CD4-positive, alpha-beta T cell treated with Interleukin-17A for 1 hour (primary cell): ENCODE results near the gene TMEM202.
"Not testable (repeated sequence)": the region's sequence is repeated elsewhere in the genome, so short reads cannot be mapped to it uniquely, and the experiment has no call there.

Experiments used
- DNase-seq: peaks from one replicate; pipeline ENCODE4 v3.0.0-alpha.2; 2020

TMEM202 gene

GRCh38 chr15:72404356-72404755 is 6.3 kb downstream of the TMEM202 start:
- no peak for DNase-seq

GRCh38 chr15:72404841-72405240 is 6.7 kb downstream of the TMEM202 start:
- no peak for DNase-seq

- DNase-seq, result no peak
These were observed 8.8 kb downstream of the TMEM202 start for GRCh38 chr15:72406936-72407335.

GRCh38 chr15:72411111-72411510 is 13.0 kb downstream of the TMEM202 start:
- no peak for DNase-seq

- DNase-seq, result no peak
These were observed 13.4 kb downstream of the TMEM202 start for GRCh38 chr15:72411544-72411943.

- not testable (repeated sequence) for DNase-seq
These were observed 15.2 kb downstream of the TMEM202 start for GRCh38 chr15:72413337-72413736.

- no peak for DNase-seq
These were observed 17.2 kb downstream of the TMEM202 start for GRCh38 chr15:72415304-72415703.

- not testable (repeated sequence) for DNase-seq
These were observed 21.7 kb downstream of the TMEM202 start for GRCh38 chr15:72419768-72420167.

- DNase-seq, result no peak
These were observed 22.5 kb downstream of the TMEM202 start for GRCh38 chr15:72420576-72420975.

GRCh38 chr15:72421484-72421883 is 23.4 kb downstream of the TMEM202 start:
- DNase-seq, result no peak

GRCh38 chr15:72423256-72423655 is 25.2 kb downstream of the TMEM202 start:
- DNase-seq, result no peak

GRCh38 chr15:72426753-72427152 is 28.6 kb downstream of the TMEM202 start:
- DNase-seq, result no peak

GRCh38 chr15:72437650-72438316 is 39.7 kb downstream of the TMEM202 start:
- no peak for DNase-seq

- not testable (repeated sequence) for DNase-seq
These were observed 44.7 kb downstream of the TMEM202 start for GRCh38 chr15:72442848-72443247.

- DNase-seq, result no peak
These were observed 47.3 kb downstream of the TMEM202 start for GRCh38 chr15:72445426-72445825.

- DNase-seq, result no peak
These were observed 52.7 kb downstream of the TMEM202 start for GRCh38 chr15:72450805-72451204.

GRCh38 chr15:72451224-72451623 is 53.1 kb downstream of the TMEM202 start:
- no peak for DNase-seq

- no peak for DNase-seq
These were observed 58.6 kb downstream of the TMEM202 start for GRCh38 chr15:72456684-72457083.
